Mesenchymal stem cell (in vitro differentiated cells and primary cell): ENCODE data around the gene TMEM61.

Experiments used
- DNase-seq: peaks from one replicate; pipeline ENCODE4 v3.0.0-alpha.2; 2013
- H2AFZ ChIP-seq: one replicate; pipeline ENCODE4 v1.6.1; 2013; ENCODE audit warnings: low read depth, mild to moderate bottlenecking, control low read depth, inconsistent platforms, low read length, moderate library complexity
- H2AK5ac ChIP-seq: 2 replicates; pipeline ENCODE4 v1.6.1; 2013; ENCODE audit warnings: low read length, moderate library complexity, mild to moderate bottlenecking, inconsistent platforms; ENCODE audit not compliant: severe bottlenecking
- H2BK120ac ChIP-seq: one replicate; pipeline ENCODE4 v1.6.1; 2013; ENCODE audit warnings: low read depth, mild to moderate bottlenecking, inconsistent platforms, low read length, moderate library complexity
- H2BK12ac ChIP-seq, 2 experiments: one replicate each; pipeline ENCODE4 v1.6.1; 2013; ENCODE audit warnings: inconsistent platforms in 2 of 2, low read length in 2 of 2, mild to moderate bottlenecking in 2 of 2, moderate library complexity in 2 of 2, control low read depth in 1 of 2
- H2BK15ac ChIP-seq: one replicate; pipeline ENCODE4 v1.6.1; 2013; ENCODE audit warnings: mild to moderate bottlenecking, low read depth, inconsistent platforms; ENCODE audit not compliant: poor library complexity, severe bottlenecking
- H2BK5ac ChIP-seq: 2 replicates; pipeline ENCODE4 v1.6.1; 2013; ENCODE audit warnings: low read depth, mild to moderate bottlenecking, low read length, control low read depth, inconsistent platforms; ENCODE audit not compliant: poor library complexity, severe bottlenecking
- H3K14ac ChIP-seq, 2 experiments: one replicate each; pipeline ENCODE4 v1.6.1; 2013; ENCODE audit warnings: inconsistent platforms in 2 of 2, low read length in 2 of 2, control low read depth in 1 of 2, mild to moderate bottlenecking in 1 of 2, moderate library complexity in 1 of 2
- H3K18ac ChIP-seq, 2 experiments: one replicate each; pipeline ENCODE4 v1.6.1; 2013; ENCODE audit warnings: inconsistent platforms in 2 of 2, low read length in 2 of 2, control low read depth in 1 of 2, low read depth in 1 of 2, mild to moderate bottlenecking in 1 of 2
- H3K23ac ChIP-seq, 2 experiments: one replicate each; pipeline ENCODE4 v1.6.1; 2013; ENCODE audit warnings: inconsistent platforms in 2 of 2, low read length in 2 of 2, mild to moderate bottlenecking in 2 of 2, moderate library complexity in 2 of 2, control low read depth in 1 of 2
- H3K27ac ChIP-seq: 2 replicates; pipeline ENCODE4 v1.5.1; 2013; ENCODE audit warnings: mild to moderate bottlenecking, moderate library complexity, low read length, control low read depth, inconsistent platforms; ENCODE audit not compliant: poor library complexity, severe bottlenecking
- H3K27me3 ChIP-seq, 2 experiments: 2 replicates each; pipeline versions ENCODE4 v1.6.1 to v1.7.0; 2013; ENCODE audit warnings: low read length in 2 of 2, mild to moderate bottlenecking in 2 of 2, moderate library complexity in 2 of 2, control low read depth in 1 of 2, inconsistent platforms in 1 of 2; ENCODE audit not compliant: control insufficient read depth in 1 of 2, insufficient read depth in 1 of 2
- H3K36me3 ChIP-seq, 2 experiments: 2 replicates each; pipeline versions ENCODE4 v1.6.1 to v1.7.0; 2013; ENCODE audit warnings: low read length in 2 of 2, control low read depth in 1 of 2, inconsistent platforms in 1 of 2, low read depth in 1 of 2, mild to moderate bottlenecking in 1 of 2; ENCODE audit not compliant: insufficient read depth in 2 of 2, control insufficient read depth in 1 of 2
- H3K4ac ChIP-seq, 2 experiments: one replicate each; pipeline ENCODE4 v1.6.1; 2013; ENCODE audit warnings: inconsistent platforms in 2 of 2, low read length in 2 of 2, mild to moderate bottlenecking in 2 of 2, moderate library complexity in 2 of 2, control low read depth in 1 of 2, low read depth in 1 of 2
- H3K4me1 ChIP-seq: 2 replicates; pipeline ENCODE4 v1.6.1; 2013; ENCODE audit warnings: low read depth, low read length, control low read depth; ENCODE audit not compliant: control insufficient read depth, insufficient read depth
- H3K4me2 ChIP-seq: 2 replicates; pipeline ENCODE4 v1.6.1; 2013; ENCODE audit warnings: low read length, mild to moderate bottlenecking, inconsistent platforms; ENCODE audit not compliant: poor library complexity, severe bottlenecking
- H3K4me3 ChIP-seq, 2 experiments: 2 replicates each; pipeline versions ENCODE4 v1.5.1 to v1.7.0; 2013; ENCODE audit warnings: low read length in 2 of 2, mild to moderate bottlenecking in 2 of 2, control low read depth in 1 of 2, low read depth in 1 of 2; ENCODE audit not compliant: insufficient read depth in 1 of 2
- H3K79me1 ChIP-seq: replicated peaks from 2 replicates; pipeline ENCODE4 v1.6.1; 2013; ENCODE audit warnings: mild to moderate bottlenecking, control low read depth, low read length, inconsistent platforms; ENCODE audit not compliant: poor library complexity, severe bottlenecking
- H3K9ac ChIP-seq: 2 replicates; pipeline ENCODE4 v1.7.0; 2013; ENCODE audit warnings: mild to moderate bottlenecking, low read length, moderate library complexity
- H3K9me3 ChIP-seq: 2 replicates; pipeline ENCODE4 v1.7.0; 2013; ENCODE audit warnings: mild to moderate bottlenecking, low read length; ENCODE audit not compliant: control insufficient read depth
- H4K8ac ChIP-seq: one replicate; pipeline ENCODE4 v1.6.1; 2013; ENCODE audit warnings: inconsistent platforms, mild to moderate bottlenecking, low read length, moderate library complexity
- H4K91ac ChIP-seq: one replicate; pipeline ENCODE4 v1.6.1; 2013; ENCODE audit warnings: mild to moderate bottlenecking, low read length, inconsistent platforms
- WGBS: methylation state at CpG from one replicate; pipeline ENCODE4 v1.1.7; 2013; ENCODE audit warnings: mixed read lengths; 5-methylcytosine and 5-hydroxymethylcytosine counted together

The TMEM61 gene

DNA sequence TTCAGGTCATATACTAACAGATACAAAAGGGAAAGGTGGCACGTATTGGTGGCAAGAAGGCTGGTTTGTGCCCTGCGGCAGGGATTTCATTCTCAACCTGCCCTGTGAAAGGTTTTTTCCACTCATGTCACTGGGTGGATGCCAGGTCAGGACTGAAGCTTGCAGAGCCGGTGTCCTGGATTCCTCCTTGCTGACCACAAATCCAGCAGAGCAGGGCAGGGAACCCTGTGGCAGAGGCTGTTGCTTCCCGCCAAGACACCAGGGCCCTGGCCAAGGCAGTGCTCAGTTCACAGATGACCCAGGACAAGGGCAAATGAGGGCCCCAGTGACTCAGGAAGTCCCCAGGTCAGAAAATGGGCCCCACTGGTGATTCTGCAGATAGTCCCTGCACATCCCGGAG, 34.7 kb downstream of the TMEM61 start:
- Histone ChIP-seq H3K14ac (no peak overlapping the region), H4K91ac (no peak overlapping the region), H3K27ac (no peak overlapping the region), H3K18ac (no peak overlapping the region), H4K8ac (no peak overlapping the region), H2BK15ac (no peak overlapping the region), H3K4me2 (no peak overlapping the region), H2AK5ac (no peak overlapping the region), H2BK5ac (no peak overlapping the region), H2AFZ (no peak overlapping the region), H2BK120ac (no peak overlapping the region), H3K79me1 (no peaks in the 10 kb centered on the region), H3K36me3 (no peaks in the 10 kb centered on the region), H3K9ac (no peak overlapping the region), H3K9me3 (no peaks in the 10 kb centered on the region), H3K4me3 (no peak overlapping the region), H3K4ac (no peak overlapping the region), H3K27me3 (peaks cover 0 to 67% of the 10 kb centered on the region in 2 experiments), H3K4me1 (peaks cover 16% of the 10 kb centered on the region), H2BK12ac (no peak overlapping the region), H3K23ac (no peak overlapping the region)
- 88% methylated on average over 4 of the region's 5 CpGs for WGBS
- DNase-seq, result no peak

DNA sequence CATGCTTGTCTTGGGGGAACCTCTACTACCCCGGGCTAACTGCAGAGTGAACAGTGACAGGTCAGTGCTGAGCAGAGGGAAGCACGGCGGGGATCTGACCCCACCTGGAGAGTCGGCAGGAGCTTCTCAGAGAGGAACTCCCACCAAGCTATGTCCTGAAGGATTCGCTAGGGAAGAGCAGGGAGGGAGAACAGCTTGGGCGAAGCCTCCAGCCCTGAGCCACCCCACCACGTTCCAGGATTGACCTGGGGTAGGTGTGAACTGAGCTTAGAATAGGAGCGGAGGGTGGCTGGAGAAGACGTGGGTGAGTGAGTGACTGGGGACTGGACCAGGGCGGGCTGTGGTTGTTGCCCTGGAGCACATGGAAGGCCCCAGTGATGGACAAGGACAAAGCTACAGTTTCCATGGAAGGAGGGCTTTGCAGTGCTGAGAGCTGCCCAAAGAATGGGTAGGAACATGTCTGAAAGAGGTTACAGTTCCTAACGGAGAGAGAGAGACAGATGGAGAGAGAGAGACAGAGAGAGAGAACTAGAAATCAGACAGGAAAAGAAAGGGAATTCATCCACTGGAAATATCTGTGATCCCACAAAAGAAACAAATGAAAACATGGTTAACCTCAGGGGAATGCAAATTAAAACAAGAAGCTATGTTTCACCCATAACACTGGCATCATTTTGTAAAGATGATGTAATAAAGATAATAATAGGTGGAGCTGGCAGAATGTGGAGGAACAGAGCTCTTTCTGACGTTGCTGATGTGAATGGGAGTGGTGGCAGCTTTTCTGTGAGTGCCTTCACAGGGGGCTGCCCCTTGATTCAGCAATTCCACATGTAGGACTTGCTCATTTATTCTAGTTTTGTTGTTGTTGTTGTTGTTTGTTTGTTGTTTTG, 35.5 kb downstream of the TMEM61 start:
- Histone ChIP-seq H2AK5ac (peak overlapping the region; percentile 35), H3K27ac (no peak overlapping the region), H3K18ac (no peak overlapping the region), H3K9me3 (no peaks in the 10 kb centered on the region), H3K36me3 (no peaks in the 10 kb centered on the region), H3K23ac (no peak overlapping the region), H3K4ac (no peak overlapping the region), H3K4me2 (no peak overlapping the region), H2BK12ac (no peak overlapping the region), H3K4me3 (no peak overlapping the region), H4K8ac (no peak overlapping the region), H3K27me3 (peaks cover 0 to 72% of the 10 kb centered on the region in 2 experiments), H3K9ac (no peak overlapping the region), H2BK5ac (no peak overlapping the region), H2AFZ (no peak overlapping the region), H2BK15ac (no peak overlapping the region), H3K79me1 (no peaks in the 10 kb centered on the region), H2BK120ac (no peak overlapping the region), H3K4me1 (peaks cover 16% of the 10 kb centered on the region), H3K14ac (no peak overlapping the region), H4K91ac (no peak overlapping the region)
- WGBS, result 70% methylated on average over 12 of the region's 12 CpGs
- no peak for DNase-seq

DNA sequence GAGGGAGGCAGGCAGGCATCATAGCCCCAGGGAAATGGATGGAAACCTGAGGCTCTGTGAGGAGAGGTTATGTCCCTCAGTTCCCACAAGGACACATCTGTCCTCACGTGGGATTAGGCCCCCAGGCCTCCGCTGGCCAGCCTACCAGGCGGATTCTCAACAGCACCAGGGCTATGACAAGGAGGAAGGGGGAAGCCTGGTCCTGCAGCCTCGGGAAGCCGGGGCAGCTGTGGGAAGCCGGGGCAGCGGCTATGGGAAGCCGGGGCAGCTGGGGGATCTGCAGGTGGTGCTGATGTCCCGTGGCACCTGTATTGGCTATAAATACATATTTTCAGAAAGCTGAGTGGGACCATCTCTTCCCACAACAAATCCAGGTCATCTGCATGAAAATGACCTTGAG, 38.0 kb downstream of the TMEM61 start:
- no peak overlapping the region for H3K4me3 ChIP-seq
- H3K18ac ChIP-seq, result no peak overlapping the region
- H4K91ac ChIP-seq, result no peak overlapping the region
- H2AFZ ChIP-seq, result no peak overlapping the region
- no peak overlapping the region for H2BK5ac ChIP-seq
- no peaks in the 10 kb centered on the region for H3K79me1 ChIP-seq
- no peak overlapping the region for H2BK120ac ChIP-seq
- H3K4me2 ChIP-seq, result no peak overlapping the region
- 83% methylated on average over 5 of the region's 9 CpGs for WGBS
- no peaks in the 10 kb centered on the region for H3K9me3 ChIP-seq
- no peak overlapping the region for H3K27ac ChIP-seq
- H3K9ac ChIP-seq, result no peak overlapping the region
- no peak overlapping the region for H3K14ac ChIP-seq
- no peak overlapping the region for H4K8ac ChIP-seq
- peak overlapping the region in 1 of 2 experiments; percentile 68 for H3K23ac ChIP-seq
- peak overlapping the region in 1 of 2 experiments; percentile 17 for H2BK12ac ChIP-seq
- H2AK5ac ChIP-seq, result no peak overlapping the region
- H3K4me1 ChIP-seq, result peaks cover 18% of the 10 kb centered on the region
- no peaks in the 10 kb centered on the region for H3K36me3 ChIP-seq
- no peak overlapping the region for H3K4ac ChIP-seq
- H2BK15ac ChIP-seq, result no peak overlapping the region
- no peak for DNase-seq
- H3K27me3 ChIP-seq, result peaks cover 0 to 59% of the 10 kb centered on the region in 2 experiments

DNA sequence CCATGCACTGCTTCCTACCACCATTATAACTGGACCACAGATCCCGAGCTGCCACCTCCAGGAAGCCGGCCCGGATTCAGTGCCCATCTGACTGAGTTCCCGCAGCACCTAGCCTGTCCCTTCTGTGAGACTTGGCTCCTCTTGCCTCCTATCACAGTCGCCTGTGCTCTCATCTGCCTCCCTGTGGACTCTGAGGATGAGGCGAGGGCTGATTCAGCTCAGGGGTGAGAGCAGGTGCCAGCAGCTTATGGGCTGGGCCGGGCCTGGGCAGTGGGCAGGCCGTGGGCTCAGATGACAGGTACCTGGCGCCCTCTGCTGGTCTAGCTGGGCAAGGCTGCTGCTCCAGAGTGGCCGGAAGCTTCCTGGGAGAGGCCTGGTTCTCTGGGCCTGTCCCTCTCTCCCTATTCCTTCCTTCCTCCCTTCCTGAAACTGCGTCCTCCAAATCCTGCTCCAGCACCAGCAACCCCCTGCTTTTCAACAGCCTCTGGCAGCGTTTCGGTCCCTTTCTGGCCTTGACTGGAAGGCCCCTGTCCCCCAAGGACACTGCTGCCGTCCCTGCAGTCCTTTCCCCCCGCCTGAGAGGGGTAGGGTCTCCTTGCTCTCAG, 41.6 kb downstream of the TMEM61 start:
- H3K36me3 ChIP-seq, result no peaks in the 10 kb centered on the region
- H3K4ac ChIP-seq, result peak overlapping the region in 1 of 2 experiments; percentile 66

More for the DNA sequence above, 41.6 kb downstream of the TMEM61 start:
- Histone ChIP-seq H3K18ac (peak overlapping the region; percentile 29 to 73), H3K9me3 (no peaks in the 10 kb centered on the region), H3K27ac (no peak overlapping the region), H3K9ac (peak overlapping the region; percentile 82), H4K8ac (peak overlapping the region; percentile 90), H3K27me3 (peaks cover 0 to 25% of the 10 kb centered on the region in 2 experiments), H2AFZ (peak overlapping the region; percentile 46), H2BK120ac (no peak overlapping the region), H2BK15ac (no peak overlapping the region), H3K79me1 (no peaks in the 10 kb centered on the region), H2BK5ac (no peak overlapping the region), H2BK12ac (no peak overlapping the region), H2AK5ac (no peak overlapping the region), H3K23ac (no peak overlapping the region), H3K4me2 (no peak overlapping the region), H4K91ac (peak overlapping the region; percentile 88), H3K4me3 (no peak overlapping the region), H3K14ac (no peak overlapping the region), H3K4me1 (peaks cover 4% of the 10 kb centered on the region)
- 43% methylated on average over 15 of the region's 15 CpGs for WGBS
- peak; percentile 81 for DNase-seq
